HepG2 (cell line): ENCODE results near the gene STRADA. TPM values are rescaled to one million over a fixed set of nuclear protein-coding genes. Genes with fewer than 3 reads are reported as not detected.

Source experiments
- ARID4A ChIP-seq: sonication (generic); formaldehyde crosslinking; IDR thresholded peaks from 2 replicates; pipeline ENCODE4 v1.5.0; 2020; ENCODE audit warnings: mild to moderate bottlenecking, missing genetic modification reagents, borderline replicate concordance
- BCL6 ChIP-seq: IDR thresholded peaks from 2 replicates; pipeline ENCODE4 v1.6.1; 2016; ENCODE audit warnings: missing genetic modification reagents, missing compliant biosample characterization
- CHD4 ChIP-seq: fragments of 200-600 bp; sonication (generic); IDR thresholded peaks from 2 replicates; pipeline ENCODE4 v1.7.0; 2017; ENCODE audit warnings: mild to moderate bottlenecking, low read length, borderline replicate concordance
- CTCF ChIP-seq: sonication (generic); formaldehyde crosslinking; IDR thresholded peaks from 2 replicates; pipeline ENCODE4 v1.5.0; 2020; ENCODE audit warnings: mild to moderate bottlenecking, missing genetic modification reagents, moderate library complexity
- ESRRA ChIP-seq: sonication (generic); formaldehyde crosslinking; IDR thresholded peaks from 2 replicates; pipeline ENCODE4 v1.5.1; 2020; ENCODE audit warnings: mild to moderate bottlenecking, low read depth, missing genetic modification reagents
- JUN ChIP-seq: sonication (generic); formaldehyde crosslinking; IDR thresholded peaks from 2 replicates; pipeline ENCODE4 v1.4.0; 2020; ENCODE audit warnings: mild to moderate bottlenecking, missing genetic modification reagents
- KAT2B ChIP-seq: fragments of 150-350 bp; IDR thresholded peaks from 2 replicates; pipeline ENCODE4 v1.6.1; 2014; ENCODE audit warnings: low read depth, low read length, borderline replicate concordance
- PAF1 ChIP-seq: IDR thresholded peaks from 2 replicates; pipeline ENCODE4 v1.6.1; 2016; ENCODE audit warnings: missing genetic modification reagents, missing compliant biosample characterization
- PHF20 ChIP-seq: sonication (generic); formaldehyde crosslinking; IDR thresholded peaks from 2 replicates; pipeline ENCODE4 v1.5.0; 2020; ENCODE audit warnings: mild to moderate bottlenecking, missing genetic modification reagents
- PRMT3 ChIP-seq: sonication (generic); formaldehyde crosslinking; IDR thresholded peaks from 2 replicates; pipeline ENCODE4 v1.8.1; 2022; ENCODE audit warnings: low read depth, mild to moderate bottlenecking, moderate library complexity, missing genetic modification reagents, borderline replicate concordance
- RNF2 ChIP-seq: fragments of 450-650 bp; conservative IDR thresholded peaks from 2 replicates; pipeline ENCODE4 v1.6.1; 2016; ENCODE audit warnings: low read depth
- SKIL ChIP-seq: sonication (generic); formaldehyde crosslinking; IDR thresholded peaks from 2 replicates; pipeline ENCODE4 v1.8.0; 2022; ENCODE audit warnings: missing genetic modification reagents, mild to moderate bottlenecking, moderate library complexity, borderline replicate concordance
- SRF ChIP-seq: IDR thresholded peaks from 2 replicates; pipeline ENCODE4 v1.6.1; 2011; ENCODE audit warnings: mild to moderate bottlenecking, low read depth, low read length, moderate library complexity
- SRSF4 ChIP-seq: fragments of 200-400 bp; formaldehyde crosslinking; IDR thresholded peaks from one replicate; pipeline ENCODE4 v1.6.1; 2018; ENCODE audit warnings: mild to moderate bottlenecking, low read depth, low read length, moderate library complexity; ENCODE audit not compliant: poor library complexity, severe bottlenecking
- ZNF605 ChIP-seq: sonication (generic); formaldehyde crosslinking; IDR thresholded peaks from 2 replicates; pipeline ENCODE4 v1.8.0; 2022; ENCODE audit warnings: mild to moderate bottlenecking, missing genetic modification reagents
- ZNF781 ChIP-seq: sonication (generic); formaldehyde crosslinking; IDR thresholded peaks from 2 replicates; pipeline ENCODE4 v1.5.1; 2020; ENCODE audit warnings: borderline replicate concordance, mild to moderate bottlenecking, missing genetic modification reagents; ENCODE audit errors: not compliant biosample characterization
- ZSCAN25 ChIP-seq: sonication (generic); formaldehyde crosslinking; IDR thresholded peaks from 2 replicates; pipeline ENCODE4 v1.8.0; 2022; ENCODE audit warnings: mild to moderate bottlenecking, missing genetic modification reagents
- polyA plus RNA-seq, 8 experiments: library from polyadenylated mRNA; depleted of rRNA in 3 of 8; stranded (reverse) in 7 of 8; unstranded in 1 of 8; fragments of >200 nt; fragmentation: Illumina TruSeq in 4 of 8; extraction: Trizol in 4 of 8; gene quantifications; 2 replicates each; pipeline versions ENCODE4 v1.2.1 to v1.2.3, GENCODE V29; 2011 to 2016; ENCODE audit warnings: low read depth in 4 of 8, missing spikeins in 1 of 8, mixed read lengths in 1 of 8; ENCODE audit not compliant: insufficient read depth in 1 of 8
- total RNA-seq, 5 experiments: library from RNA; depleted of rRNA; stranded (reverse); fragments of >200 nt; fragmentation: Illumina TruSeq; extraction: Trizol; gene quantifications; 2 replicates each; pipeline ENCODE4 v1.2.3, GENCODE V29; 2016; ENCODE audit warnings: low read depth in 1 of 5
- TF ChIP-seq, protein P1 (sequence below): sonication (generic); formaldehyde crosslinking; IDR thresholded peaks from 2 replicates; pipeline ENCODE4 v1.8.1; 2023; ENCODE audit warnings: mild to moderate bottlenecking, missing genetic modification reagents, borderline replicate concordance
- TF ChIP-seq, protein P2 (sequence below): sonication (generic); formaldehyde crosslinking; IDR thresholded peaks from 2 replicates; pipeline ENCODE4 v1.8.0; 2023; ENCODE audit warnings: mild to moderate bottlenecking, missing genetic modification reagents

The STRADA gene
- total and polyA plus RNA-seq, 2 of the 13 experiments (the other 11 are each of a cell fraction or from before 2014, with no cell fraction given) = 17.6 to 17.9 TPM

- TF ChIP-seq ARID4A (peak; percentile 92), JUN (peak; percentile 8; the same call in 1 of the 2 replicates), CHD4 (no peak), CTCF (CRISPR knock-in tag) (no peak), ESRRA (CRISPR knock-in tag) (no peak; the same call in 1 of the 2 replicates), SKIL (no peak; the same call in 1 of the 2 replicates), RNF2 (peak; percentile 47; the same call in 1 of the 2 replicates), SRF (no peak), PAF1 (CRISPR knock-in tag) (no peak; the same call in 1 of the 2 replicates), PHF20 (CRISPR knock-in tag) (peak; percentile 82), BCL6 (CRISPR knock-in tag) (peak; percentile 38; the same call in 1 of the 2 replicates), ZNF605 (peak; percentile 76), PRMT3 (CRISPR knock-in tag) (no peak; the same call in 1 of the 2 replicates), ZNF781 (CRISPR knock-in tag) (peak; percentile 45), SRSF4 (no peak), ZSCAN25 (peak; percentile 75), KAT2B (no peak)
- TF ChIP-seq, protein P1, sequence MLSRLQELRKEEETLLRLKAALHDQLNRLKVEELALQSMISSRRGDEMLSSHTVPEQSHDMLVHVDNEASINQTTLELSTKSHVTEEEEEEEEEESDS = no peak
- TF ChIP-seq, protein P2, sequence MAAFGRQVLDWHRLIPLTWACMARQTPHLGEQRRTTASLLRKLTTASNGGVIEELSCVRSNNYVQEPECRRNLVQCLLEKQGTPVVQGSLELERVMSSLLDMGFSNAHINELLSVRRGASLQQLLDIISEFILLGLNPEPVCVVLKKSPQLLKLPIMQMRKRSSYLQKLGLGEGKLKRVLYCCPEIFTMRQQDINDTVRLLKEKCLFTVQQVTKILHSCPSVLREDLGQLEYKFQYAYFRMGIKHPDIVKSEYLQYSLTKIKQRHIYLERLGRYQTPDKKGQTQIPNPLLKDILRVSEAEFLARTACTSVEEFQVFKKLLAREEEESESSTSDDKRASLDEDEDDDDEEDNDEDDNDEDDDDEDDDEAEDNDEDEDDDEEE (CRISPR knock-in tag) = peak; percentile 94
Measured at GRCh38 chr17:63741408-63742173, at the start of gene STRADA (continued).
